GDM1 (cell line): ENCODE measurements around the gene MRPS2.
"Not testable (repeated sequence)": the region's sequence is repeated elsewhere in the genome, so short reads cannot be mapped to it uniquely, and the experiment has no call there.

Experiments used
- DNase-seq: peaks from one replicate; lab custom pipeline; 2025; lab: John Stamatoyannopoulos, UW

The MRPS2 gene

DNA sequence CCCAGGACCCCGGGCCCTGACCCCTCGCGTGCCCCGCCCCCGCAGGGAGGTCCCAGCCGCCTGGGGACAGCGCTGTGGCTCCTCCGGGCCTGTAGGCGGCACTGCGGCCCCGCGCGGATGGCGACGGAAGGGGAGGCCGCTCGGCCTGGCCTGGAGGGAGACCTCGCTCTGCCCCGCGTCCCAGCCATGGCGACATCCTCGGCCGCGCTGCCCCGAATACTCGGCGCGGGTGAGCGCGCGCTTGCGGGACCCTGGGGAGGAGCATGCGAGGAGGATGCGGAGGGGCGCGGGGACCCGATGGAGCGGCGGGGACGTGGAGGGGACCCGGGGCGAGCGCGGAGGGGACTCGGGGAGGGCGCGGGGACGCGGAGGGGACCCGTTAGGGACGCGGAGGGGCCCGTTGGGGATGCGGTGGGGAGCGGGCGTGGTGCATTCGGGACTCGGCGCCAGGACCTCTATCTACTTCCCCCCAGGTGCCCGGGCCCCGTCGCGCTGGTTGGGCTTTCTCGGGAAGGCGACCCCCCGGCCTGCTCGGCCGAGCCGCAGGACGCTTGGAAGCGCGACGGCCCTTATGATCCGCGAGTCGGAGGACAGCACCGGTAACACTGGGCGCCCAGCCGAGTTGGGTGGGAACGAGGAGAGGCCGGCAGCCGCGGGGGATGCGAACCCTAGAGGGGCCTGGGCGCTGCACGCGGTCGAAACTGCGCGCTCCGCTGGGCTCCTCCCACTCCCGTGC, at the start of gene MRPS2:
MRPS2 (plus strand) TSS at position 158 of the 736 bp plus-strand sequence; CDS start at position 187, 29 bp downstream.
- DNase-seq, result peak; percentile 82

DNA sequence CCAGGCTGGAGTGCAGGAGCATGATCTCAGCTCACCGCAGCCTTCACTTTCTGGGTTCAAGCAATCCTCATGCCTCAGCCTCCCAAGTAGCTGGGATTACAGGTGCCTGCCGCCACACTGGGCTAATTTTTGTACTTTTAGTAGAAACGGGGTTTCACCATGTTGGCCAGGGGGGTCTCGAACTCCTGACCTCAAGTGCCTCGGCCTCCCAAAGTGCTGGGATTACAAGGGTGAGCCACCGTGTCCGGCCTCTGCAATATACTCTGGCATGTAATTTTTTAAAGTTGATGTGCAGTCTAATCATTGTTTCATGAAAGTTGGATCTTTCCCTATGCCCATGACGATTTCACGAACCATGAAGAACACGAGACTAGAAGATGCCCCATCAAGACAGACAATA, 49.5 kb upstream of the MRPS2 start:
- DNase-seq, result no peak

DNA sequence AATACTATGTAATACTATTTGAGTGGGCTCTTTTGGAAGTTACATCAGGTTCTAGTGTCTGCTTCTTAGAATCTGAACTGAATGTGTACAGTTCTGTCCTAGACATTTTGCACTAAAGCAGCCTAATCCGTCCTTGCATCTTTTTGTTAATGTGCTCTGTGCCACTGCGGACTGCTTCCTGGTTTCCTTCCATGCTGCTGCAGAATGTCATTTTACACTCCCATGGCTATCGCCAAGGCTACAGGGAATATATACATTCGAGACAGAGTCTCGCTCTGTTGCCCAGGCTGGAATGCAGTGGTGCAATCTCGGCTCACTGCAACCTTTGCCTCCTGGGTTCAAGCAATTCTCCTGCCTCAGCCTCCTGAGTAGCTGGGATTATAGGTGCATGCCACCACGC, 48.6 kb upstream of the MRPS2 start:
- DNase-seq, result not testable (repeated sequence)

DNA sequence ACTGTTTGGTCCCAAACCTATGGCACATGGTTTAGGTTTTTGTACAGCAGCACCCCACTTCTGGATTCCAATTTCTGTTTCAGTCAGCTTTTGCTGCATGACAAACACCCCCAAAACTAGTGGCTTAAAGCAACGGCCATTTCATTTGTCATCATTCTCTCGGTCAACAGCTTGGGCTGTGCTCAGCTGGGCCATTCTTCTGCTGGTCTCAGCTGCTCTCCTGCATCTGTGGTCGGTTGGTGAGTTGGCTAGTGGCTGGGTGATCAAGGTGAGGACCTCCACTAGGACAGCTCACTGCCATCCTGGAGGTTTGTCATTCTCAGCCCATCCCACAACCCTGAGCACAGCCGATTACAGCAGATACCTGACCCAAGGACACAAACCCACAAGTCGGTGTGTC, 45.7 kb upstream of the MRPS2 start:
- DNase-seq, result no peak

DNA sequence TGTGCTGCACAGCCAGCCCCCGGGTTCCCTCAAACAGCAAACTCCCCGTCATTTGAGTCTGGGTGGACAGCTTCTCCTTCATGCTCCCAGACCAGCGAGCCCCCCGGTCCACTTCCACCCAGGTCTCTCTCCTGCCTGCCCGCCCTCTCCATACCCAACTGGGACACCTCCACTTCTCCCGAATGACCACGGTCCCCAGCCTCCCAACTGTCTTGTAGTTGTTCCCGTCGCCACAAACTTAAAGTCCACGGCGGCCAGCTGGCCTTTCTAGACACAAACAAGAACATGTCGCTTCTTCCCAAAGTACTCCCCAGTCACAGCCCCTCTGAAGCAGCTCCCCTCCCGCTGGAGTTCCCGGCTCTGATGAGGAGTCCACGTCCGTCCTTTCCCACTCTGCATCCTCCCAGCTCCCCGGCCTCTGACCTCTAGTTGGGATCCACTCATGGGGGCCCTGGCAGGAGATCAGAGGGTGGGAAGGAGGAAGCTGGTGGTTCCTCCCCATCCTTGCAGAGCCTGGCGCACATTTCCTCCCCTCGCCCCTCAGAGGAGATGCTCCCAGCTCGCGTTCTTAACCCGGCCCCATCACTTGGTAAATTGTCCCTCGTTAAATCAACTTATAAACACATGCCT, 45.0 kb upstream of the MRPS2 start:
- DNase-seq, result no peak

DNA sequence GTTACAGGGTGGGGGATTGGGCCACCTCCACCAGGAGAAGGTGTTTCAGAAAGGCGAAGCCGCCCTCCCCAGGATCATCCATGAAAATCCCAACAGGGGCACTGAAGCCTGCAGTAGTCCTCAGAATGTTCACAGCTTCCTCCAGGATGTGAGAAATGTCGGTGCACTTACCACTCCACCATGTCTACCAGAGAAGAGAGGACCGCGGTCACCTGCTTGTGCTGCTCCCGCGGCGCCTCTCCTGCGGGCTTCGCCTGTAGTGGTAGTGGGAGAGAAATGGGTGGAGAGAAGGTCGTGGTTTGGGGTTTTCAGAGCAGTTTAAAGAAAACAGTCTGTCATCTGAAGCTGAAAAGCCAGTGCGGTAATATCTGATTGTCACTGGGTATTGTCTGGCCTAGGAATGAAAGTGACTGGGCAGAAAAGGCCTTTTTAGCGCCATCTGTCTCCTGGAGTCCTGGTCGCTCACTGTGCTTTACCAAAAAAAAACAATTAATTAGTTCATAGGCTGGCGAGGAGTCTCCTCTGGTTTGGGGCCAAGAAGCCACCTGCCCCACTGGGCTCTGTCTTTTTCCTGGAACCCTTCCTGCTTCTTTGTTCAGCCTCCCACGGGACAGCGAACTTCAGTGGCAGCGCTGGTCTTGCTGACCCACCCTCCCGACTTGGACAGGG, 43.9 kb upstream of the MRPS2 start:
- no peak for DNase-seq

DNA sequence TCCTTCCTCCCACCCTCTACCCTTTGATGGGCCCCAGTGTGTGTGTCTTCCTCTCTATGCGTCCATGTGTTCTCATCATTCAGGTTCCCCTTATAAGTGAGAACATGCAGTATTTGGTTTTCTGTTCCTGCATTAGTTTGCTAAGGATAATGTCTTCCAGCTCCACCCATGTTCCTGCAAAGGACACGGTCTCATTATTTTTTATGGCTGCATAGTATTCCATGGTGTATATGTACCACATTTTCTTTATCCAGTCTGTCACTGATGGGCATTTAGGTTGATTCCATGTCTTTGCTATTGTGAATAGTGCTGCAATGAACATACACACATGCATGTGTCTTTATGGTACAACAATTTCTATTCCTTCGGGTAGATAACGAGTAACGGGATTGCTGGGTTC, 42.0 kb upstream of the MRPS2 start:
- not testable (repeated sequence) for DNase-seq

DNA sequence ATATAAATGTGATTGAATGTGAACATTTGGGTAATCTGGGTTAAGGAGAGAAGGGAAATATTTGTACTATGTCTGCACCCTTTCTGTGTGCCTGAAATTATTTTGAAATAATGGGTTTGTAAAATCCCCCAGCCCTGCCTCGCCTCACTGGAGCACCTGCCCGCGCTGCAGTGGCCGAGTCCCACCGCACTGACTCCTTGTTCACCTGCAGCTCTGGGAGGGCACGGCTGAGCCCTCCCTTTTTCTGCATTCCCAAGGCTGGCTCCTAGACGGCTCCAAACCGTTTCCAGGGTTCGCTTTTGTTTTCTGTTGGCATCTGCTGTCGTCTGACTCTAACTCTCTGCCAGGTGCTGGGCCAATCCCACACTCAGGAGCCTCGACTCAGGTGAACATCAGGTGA, 38.5 kb upstream of the MRPS2 start:
- no peak for DNase-seq

DNA sequence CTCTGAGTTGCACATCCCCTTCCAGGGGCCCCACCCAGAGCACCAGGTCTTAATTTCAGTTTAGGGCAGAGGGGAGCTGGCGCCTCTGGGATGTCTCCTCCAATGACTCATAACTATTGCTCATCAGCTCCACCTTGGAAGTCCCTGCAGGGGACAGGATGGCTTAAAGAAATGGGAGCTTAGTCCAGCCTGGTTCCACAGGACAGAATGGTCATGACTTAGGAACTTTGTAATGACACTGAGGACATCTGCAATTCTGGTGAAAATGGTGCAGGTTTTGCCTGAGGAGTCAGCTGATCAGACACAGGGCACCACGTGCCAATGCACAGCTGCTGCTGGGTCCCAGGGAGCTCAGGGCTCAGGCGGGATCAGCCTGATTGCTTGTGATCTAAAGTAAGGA, 37.3 kb upstream of the MRPS2 start:
- DNase-seq, result no peak

DNA sequence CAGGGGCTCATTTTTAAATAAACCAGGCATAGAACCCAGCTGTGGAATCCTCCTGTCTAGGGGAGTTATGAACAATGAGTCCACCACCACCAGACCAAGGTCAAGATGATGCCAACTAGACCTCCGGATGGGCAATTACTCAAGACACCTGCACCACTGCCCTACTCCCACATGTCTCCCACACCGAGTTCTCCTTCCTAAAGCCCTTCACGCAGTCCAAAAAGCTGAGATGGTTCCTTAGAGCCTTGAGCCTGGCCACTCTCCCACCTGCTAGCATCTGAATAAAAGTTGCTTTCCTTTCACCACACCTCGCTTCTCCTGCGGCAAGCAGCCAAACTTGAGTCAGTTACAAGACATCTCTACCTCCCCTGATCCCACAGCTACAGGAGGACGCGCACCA, 36.3 kb upstream of the MRPS2 start:
- DNase-seq, result no peak

DNA sequence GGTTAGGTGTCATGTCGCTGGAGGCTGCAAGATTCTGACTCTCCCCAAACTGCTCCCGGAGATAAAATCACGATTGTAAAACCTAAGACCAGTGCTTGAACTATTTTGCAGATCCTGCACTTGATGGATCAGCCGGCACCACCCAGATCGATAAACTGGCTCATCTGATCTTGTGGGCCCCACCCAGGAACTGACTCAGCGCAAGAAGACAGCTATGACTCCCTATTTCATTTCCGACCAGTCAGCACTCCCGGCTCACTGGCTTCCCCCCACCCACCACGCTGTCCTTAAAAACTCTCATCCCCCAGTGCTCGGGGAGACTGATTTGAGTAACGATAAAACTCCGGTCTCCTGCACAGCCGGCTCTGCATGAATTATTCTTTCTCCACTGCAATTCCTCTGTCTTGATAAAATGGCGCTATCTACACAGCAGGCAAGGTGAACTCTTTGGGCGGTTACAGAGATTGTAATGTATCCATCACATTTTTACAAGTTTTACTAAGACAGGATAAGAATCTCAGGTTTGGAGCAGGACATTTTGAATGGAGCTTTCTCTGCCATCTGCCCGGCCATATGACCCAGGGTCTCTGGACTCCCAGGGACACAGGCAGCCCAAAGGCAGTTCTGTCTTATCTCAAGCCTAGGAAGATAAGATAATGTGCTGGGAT, 31.5 kb upstream of the MRPS2 start:
- no peak for DNase-seq

DNA sequence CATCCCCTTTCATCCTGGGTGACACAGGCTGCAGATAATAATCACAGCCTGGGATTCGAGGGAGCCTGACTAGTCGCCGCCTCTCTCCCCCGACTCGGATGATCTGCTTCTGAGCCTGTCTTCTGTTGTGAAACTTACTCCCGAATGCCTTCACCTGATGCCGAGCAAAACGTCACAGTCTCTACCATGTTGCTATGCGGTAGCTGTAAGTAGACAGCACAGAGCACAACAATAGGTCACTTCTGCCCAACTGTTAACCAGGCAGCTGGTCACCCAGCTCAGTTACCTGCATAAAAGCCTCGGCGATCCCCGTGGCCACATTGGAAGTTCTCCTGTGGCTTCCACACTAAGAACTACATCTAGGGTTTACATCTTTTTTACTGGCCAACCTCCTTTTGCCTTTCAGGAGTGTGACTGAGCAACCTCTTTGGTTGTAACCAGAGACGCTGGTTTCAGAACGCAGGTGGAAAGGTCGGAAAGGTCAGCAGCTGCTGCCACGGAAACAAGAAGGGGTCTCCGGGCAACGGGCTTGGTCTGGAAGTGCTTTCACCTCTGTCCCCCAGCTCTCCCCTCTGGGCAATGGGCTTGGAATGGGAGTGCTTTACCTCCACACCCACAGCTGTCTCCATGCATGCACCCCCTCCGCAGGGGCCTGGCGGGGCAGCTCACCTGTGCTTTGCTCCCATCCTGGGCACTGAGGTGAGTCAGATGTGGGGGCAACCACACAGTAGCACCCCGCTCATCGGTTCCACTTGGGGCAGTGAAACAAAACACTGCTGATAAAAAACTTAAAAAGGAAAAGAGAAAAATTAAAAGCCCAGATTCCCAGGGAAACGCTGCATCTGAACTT, 28.5 kb upstream of the MRPS2 start:
- no peak for DNase-seq

DNA sequence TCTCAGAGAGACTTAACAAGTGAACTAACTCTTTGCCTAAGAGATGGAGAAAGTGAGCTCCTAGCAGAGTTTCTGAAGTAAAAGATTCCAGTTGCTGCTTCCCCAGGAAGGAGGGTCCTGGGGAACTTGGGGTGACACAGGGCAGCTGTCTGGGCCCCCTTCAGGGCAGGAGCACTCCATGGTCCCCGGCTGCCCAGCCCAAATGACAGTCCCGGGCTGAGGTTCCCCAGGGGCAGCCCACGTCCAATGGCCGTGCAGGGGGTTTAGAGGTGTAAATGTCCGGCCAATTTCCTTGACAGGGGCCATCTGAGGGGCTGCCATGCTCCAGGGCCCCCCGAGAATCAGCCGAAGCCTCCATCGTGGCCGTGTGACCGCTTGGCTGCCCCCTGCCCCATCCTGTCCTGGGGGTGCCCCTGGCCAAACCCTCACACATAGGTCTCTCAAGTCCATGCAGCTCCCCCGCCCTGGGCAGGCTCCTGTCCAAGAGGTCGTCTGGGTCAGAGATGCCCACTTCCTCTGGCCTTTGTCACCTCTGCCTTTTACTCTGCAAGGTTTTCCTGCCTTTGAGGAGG, 26.4 kb upstream of the MRPS2 start:
- no peak for DNase-seq

DNA sequence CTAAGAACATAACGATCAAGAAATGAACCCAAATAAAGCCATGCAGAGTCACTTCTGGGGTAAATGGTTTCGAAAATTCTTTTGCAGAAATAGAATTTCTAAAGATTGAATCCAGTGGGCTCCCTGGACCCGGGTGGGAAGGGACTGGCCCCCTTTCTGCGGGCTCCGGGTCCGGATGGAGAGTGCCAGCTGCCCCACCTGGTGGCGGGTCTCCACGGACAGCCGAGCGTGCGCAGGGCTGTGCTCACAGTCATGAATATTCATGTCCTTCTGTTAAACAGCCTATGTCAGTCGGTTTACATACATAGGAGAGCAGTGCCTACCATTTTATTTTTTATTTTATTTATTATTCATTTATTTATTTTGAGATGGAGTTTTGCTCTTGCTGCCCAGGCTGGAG, 25.6 kb upstream of the MRPS2 start:
- no peak for DNase-seq

DNA sequence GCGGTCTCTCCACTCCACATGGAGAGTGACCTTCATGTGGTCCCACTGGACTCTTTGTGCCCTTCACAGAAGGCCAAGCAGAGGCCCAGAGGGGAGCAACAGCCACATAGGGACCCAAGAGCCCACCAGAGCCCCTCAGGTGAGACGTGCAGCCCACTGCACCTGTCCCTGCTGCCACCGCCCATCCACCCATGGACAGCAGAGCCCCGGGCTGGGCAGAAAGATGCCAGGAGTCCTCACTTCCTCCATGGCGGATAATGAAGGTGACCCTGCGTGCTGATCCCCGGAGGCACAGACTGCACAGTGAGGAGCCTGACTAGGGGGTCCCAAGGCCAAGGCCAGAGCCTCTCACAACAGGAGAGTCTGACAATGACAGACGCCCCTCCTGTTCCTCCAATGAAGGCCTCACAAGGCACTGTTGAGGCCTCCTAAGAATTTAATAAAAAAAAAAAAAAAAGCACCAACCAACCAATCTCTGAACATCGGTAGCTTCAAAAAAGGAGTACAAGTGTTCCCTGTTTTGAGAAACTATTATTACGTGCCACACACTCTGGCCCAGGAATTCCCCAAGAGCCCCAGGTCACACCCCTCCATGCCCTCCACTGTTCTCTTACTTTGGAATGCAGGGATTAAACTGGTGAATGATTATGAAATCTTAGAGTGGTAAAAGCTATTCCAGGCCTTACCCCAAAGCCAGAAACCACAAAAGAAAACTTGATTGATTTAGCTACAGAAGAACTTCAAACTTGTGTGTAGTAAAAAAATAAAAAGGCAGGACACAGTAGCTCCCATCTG, 23.7 kb upstream of the MRPS2 start:
- no peak for DNase-seq

DNA sequence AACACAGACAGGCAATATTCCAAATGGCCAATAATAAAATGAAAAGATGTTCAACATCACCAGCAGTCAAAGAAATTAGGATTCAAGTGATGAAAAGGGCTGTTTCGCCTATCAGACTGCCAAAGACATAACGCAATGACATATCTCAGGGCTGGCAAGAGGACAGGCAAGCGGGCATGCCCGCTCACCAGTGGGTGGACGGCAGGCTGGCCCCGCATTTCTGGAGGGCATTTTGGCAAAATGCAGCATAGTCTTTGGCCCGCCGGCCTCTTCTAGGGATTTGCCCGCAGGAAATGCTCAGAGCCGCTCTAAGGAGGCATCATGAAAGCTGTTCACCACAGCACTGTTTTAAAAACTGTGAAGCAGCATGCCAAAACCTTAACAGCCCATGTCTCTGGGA, 22.3 kb upstream of the MRPS2 start:
- no peak for DNase-seq

DNA sequence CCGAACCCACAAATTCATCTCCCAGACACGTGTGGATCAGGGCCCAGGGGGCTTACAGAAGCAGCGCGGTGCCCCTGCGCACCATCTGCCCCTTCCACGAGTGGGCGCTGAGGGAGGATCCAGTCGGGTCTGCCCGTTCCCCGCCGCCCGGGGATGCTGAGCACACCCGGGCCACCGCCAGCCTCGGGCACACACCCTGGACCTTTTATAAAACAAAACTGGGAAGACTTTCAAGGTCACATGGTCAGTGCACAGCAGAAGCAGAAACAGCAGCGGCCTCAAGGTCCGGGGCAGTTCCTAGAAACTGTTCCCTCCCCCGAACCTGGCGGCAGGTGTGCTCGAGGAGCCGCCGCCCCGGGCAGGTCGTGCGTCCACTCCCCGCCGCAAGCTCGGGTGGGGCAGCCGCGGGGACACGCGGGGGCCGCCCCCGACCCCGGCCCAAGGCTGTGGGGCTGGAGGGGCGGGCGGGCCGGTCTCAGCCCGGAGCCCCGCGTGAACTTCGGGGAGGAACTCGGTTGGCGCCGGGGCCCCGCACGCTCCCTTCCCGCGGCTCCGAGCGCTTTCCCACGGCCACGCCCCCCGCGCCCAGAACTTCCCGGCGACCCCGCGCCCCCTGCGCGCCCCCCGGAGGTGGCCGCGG, 21.5 kb upstream of the MRPS2 start:
- DNase-seq, result no peak

DNA sequence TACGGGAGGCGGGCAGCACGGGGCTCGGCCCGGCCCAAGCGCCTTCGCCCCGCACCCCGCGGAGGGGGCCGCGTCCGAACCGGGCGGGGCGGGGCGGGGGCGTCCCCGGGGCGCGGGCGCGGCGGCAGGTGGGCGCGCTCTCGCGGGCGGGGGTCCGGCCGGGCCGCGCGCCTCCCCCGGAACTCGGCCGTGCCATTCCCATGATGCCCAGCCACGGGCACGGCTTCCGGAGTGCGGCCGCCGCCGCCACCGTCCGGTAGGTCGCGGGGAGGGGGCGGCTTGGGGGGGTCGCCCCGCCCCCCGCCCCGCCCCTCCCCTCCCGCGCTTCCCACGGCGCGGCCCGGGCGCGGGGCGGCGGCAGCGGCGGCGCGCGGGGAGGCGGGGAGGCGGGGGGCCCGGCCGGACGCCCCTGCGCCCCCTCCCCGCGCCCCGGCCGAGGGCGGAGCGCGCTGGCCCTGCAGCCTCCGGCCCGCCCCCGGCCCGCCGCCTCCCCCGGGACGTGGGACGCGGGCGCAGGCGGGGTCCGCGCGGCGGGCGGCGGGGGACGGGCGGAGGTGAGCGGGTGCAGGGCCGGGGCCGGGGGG, 20.9 kb upstream of the MRPS2 start, which contains the start of gene PPP1R26:
PPP1R26 (plus strand) TSS at position 314 of the 584 bp plus-strand sequence. CDS start 4,729 bp downstream, outside the sequence.
- no peak for DNase-seq

DNA sequence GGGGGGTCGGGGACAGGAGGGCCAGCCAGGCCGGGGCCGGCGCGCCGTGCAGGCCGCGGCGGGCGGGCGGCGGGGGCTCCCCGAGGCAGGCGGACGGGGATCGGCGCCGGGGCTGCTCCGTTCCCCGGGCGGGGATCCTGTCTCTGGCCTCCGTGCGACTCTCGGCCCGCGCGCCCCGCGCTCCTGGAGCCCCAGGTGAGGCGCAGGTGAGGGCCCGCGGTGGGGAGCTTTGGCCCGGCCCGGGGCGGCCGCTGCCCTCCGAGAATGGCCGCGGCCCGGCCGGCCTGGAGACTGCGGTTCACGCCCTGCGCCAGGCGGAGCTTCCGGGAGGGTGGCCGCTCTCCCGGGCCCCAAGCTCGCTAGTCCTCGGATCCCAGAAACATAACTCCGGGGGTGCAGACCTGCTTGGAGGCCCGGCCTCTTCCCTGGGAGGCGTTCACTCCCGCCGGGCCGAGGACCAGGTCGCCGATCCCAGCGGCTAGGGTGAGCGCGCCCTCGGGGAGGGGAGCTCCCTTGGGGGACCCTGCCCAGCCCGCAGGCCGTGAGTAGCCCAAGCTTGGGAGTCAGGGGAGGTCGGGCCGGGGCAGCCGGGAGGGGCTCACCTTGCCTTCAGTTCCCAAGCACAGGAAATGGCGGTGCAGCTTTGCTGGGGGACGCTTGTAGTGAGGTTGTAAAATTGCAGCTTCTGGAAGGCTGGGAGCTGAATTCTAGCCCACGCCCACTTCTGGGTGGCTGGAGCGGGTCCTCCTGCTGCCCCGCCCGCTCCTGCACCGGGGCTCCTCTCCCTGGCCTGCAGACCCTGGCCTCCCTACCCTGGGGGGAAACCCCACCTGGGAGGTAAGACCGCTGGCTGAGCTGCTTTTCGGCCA, 20.2 kb upstream of the MRPS2 start:
- DNase-seq, result no peak
